NCI-H1436 (cell line): Measurements from ENCODE around the gene ZNF532.
"Not testable (repeated sequence)": the region's sequence is repeated elsewhere in the genome, so short reads cannot be mapped to it uniquely, and the experiment has no call there.

Experiments
- DNase-seq: peaks from one replicate; lab custom pipeline; 2025; lab: John Stamatoyannopoulos, UW

ZNF532 gene

DNA sequence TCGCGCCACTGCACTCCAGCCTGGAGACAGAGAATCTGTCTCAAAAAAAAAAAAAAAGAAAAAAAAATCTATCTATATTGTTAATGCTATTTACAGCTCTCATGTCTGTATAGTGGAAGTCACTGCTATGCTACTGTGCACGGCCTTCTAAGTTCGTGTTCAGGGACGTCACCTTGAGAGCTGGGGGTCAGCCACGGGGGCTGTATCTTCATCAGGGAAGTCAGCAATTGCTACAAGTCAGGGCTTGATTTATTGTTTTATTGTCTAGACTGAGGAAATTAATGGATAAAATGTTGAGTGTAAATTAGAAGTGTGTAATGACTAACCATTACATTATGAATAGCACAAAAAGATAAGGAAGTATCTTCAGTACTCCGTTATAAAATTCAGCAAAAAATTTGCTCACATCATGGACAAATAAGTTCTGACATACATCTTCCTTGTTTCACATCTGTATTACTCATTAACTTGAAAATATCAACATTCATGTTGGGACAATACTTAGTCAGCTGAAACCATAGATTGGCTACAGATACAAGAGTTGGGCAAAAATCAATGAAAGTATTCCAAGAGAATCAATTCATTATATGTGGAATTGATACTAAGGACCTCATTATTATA, 138.4 kb downstream of the ZNF532 start:
- DNase-seq, result no peak

DNA sequence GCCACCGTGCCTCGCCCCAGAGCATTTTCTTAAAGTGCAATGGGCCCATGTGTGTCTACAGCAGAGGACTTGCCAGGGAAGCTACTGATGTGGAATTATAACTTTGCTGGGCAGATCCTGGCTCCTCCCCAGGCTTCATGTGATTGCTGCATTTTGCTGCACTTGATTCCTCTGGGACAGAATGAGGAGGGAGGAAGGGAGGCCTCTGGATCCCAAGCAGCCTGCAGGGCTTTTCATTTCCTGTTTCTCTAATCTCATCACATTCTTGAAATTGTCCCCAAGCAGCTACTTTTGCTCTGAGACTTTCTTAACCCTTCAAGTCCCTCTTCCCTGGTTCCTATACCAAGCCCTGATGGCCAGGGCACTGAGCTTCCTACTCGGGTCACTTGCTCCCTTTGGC, 140.6 kb downstream of the ZNF532 start:
- DNase-seq, result no peak

DNA sequence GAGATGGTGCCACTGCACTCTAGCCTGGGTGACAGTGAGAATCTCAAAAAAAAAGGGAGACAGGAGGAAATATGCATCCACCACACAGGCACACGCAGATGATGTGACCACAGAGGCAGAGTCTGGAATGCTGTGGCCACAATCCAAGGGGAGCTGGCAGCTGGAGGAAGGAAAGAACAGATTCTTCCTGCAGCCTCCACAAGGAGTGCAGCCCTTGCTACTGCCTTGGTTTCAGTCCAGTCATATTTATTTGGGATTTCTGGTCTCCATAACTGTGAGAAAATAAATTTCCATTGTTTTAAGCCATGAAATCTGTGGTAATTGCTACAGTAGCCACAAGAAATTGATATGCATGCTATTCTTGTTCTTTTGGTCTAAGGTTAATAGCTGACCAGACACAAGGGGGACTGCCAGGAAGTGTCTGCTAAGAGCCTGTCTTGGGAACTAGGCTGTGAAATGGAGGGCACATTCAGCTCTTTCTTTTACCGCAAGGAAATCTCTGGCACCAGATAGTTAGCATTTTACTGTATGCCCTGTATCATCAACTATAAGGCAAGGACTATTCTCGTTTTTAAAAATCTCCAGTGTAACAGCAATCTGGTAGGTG, 141.9 kb downstream of the ZNF532 start:
- no peak for DNase-seq

DNA sequence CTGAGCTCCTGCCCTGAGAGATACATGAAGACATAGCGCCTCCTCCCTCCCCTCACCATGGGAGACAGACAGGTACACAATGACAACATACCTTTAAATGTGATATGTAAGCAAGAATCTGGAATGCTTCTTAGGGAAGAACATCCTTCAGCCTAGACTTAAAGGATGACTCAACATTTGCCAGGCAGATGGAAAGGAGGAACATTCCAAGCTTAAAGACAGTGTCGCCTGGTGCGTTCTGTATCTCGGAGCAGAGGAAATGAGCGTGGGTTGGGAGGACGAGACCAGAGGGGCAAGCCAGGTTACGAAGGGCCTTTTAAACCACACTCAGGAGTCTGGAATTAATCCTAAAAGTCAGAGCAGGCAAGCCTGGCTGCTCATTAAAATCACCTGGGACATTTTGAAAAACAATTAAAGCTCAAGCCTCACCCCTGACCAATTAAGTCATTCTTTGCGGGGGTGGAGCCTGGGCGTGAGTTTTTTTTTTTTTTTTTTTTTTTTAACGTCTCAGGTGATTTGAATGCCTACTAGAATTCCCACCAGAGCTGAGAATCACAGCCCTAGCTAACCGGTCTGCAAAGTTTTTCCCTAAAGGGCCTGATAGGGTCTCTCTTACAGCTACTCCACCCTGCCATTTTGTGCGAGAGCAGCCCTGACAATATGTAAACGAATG, 143.8 kb downstream of the ZNF532 start:
- DNase-seq, result no peak

DNA sequence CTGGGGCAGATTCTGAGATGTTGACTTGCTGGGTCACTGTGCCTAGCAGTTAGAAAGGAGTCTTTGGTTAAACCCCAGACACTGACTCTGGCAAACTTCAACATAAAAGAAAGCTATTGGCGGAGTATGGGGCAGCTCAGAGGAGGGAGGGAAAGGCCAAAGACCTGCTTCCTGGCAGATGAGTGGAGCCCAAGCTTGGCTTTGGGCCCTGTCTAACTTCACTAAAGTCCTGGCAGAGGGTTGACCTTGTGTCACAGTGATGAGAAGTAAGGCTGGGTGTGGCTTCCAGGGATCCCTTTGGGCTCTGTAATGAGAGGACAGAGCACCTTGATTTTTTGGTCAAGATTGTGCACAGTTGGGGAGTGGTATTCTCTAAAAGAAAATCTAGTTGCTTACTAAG, 145.2 kb downstream of the ZNF532 start:
- no peak for DNase-seq

DNA sequence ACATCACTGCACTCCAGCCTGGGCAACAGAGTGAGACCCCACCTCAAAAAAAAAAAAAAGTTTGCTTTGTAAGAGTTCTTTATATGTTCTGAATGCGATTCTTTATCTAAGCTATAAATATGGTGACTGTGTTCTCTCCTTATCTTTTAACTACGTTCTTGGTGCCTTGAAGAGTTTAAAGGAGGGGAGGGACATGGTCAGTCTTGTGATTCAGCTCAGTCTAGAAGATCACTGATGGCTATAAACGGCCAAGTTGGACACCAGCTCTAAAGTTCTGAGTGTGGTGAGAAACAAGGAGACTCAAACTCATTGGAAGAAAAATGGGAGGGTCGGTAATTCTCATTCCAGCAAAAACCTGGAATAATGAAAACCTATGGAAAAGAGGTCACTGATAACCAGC, 146.6 kb downstream of the ZNF532 start:
- no peak for DNase-seq

DNA sequence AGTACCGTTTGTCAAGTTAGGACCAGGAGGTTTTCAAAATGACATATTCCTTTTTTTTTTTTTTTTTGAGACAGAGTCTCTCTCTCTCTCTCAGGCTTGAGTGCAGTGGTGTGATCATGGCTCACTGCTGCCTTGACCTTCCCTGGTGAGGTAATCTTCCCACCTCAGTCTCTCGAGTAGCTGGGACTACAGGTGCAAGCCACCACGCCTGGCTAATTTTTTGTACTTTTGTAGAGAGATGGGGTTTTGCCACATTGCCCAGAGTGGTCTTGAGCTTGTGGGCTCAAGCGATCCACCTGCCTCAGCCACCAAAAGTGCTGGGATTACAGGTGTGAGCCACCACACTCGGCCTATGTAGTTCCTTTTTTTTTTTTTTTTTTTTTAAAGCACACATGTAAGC, 147.1 kb downstream of the ZNF532 start:
- DNase-seq, result no peak

DNA sequence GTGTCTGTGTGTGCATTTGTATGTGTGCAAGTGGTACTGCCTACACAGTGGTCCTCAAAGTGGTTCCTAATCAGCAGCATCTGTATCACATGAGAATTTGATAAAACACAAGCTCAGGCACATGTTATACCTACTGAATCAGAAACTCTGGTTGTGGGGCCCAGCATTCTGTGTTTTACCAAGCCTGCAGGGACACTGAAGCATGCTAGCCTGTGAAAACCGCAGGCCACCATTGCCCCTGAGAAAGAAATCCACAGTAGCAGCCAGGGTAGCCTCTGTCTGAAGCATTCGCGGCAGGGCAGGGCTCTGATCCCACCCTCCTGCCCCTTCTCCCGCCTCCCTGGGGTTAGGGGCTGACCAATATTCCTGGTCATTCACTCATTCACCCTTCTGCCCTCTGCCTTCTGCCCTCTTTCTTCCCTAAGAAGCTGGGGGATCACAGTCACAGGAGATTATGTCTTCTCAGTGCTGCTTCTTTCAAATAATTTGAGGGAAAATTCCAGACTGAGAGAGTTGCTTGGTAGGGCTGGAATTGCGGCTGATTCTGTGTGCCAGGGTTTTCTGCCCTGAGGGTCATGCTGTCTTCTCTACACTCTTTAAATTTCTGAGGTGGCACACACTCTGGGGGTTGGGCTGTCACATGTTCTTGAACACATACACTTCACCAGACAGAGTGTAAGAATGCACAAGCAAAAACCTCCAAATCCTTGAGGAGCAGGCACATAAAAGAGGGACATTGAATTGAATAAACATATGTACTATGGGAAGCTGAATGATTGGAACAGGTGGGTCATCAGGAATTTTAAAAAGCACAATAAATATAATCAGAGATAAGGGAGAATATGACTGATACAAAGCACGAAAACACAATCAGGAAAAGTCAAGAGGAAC, 148.4 kb downstream of the ZNF532 start:
- DNase-seq, result no peak

DNA sequence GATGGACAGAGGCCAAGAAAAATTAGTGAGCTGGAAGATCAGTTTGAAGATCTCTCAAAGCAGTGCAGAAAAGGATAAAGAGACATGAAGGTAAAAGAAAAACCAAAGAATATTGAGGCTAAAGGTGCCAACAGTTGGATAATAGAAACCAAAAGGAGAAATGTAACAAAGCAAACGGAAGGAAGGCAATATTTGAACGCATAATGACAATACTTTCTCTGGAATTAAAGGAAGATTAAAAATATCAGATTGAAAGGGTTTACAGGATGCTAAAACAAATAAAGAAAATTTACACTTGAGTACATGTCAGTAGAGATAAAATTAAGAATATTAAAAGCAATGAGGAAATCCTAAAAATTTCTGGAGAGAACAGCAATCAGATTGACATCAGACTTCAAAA, 149.1 kb downstream of the ZNF532 start:
- no peak for DNase-seq

DNA sequence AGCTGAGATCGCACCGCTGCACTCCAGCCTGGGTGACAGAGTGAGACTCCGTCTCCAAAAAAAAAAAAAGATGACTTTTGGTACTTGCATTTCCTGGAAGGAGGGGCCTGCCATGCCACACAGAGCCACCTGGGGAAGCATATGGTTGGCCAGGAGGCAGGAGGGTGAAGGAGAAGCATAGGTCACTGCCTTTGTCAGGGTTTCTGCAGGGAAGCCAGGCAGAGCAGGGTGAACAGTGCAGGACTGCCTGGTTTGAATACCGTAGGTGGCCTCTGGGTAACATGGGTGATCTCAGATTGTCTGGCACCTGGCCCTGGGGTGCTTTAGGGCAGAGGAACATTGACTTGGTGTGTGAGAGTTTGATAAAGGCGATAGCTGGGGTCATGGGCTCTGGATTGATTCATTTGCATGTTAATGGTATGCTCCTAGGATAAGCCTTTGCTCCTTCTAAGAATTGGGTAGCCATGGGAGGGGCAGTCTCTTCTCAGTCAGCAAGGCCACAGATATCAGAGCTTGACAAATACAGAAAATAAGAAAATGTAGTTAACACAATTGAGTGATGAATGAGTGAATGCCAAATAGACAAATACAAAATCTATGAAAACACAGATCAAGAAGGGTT, 151.0 kb downstream of the ZNF532 start:
- no peak for DNase-seq

DNA sequence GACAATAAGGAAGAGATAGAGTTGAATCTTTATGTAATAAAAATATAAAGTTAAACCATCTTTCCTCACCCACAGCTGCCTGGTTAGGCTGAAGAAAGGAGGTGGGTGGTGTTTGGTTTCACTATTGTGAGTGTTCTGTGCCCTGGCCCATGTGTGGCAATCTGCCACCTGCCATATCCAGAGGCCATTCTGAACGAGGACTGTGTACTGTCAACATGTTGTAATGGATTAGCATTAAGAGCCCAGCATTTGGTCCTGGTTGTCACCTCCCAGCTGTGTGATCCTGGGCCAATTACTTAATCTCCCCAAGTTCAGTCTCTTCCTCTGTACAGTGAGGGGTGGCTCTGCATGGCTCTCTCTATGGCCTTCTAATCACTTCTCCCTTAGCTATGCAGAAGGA, 156.8 kb downstream of the ZNF532 start:
- no peak for DNase-seq

DNA sequence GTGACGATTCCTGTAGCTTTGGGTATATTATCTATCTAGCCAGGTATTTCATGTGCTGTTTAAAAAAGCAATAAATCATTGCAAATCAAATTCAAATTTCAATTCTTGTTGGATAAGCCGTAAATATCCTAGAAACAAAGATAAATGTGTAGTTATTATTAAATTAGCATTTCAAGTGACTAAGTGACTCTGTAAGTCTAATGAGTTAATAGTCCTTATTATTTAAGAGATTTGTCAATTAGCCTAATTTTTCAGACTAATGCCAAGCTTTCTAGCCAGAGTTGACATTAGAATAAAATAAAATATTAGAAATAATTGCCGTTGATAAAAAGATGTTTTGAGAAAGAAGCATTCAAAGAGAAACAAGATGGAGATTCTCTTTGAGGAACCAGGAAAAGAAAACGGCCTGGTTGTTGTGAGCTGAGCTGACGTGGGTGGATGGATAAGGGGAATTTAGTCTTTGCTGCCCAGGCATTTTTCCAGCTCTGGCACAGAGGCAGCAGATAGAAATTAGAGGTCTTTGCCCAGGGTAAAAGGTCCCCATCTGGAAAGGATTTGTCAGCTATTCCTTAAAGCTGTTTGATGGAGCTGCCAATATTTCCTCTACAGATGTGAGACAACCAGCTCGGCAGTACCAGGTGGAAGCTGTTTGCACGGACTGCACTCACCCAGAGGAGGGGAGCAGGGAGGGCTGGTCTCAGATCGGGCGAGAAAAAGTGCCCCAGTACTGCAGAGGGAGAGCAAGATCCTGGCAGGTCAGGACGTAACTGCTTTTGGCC, 157.7 kb downstream of the ZNF532 start:
- no peak for DNase-seq

DNA sequence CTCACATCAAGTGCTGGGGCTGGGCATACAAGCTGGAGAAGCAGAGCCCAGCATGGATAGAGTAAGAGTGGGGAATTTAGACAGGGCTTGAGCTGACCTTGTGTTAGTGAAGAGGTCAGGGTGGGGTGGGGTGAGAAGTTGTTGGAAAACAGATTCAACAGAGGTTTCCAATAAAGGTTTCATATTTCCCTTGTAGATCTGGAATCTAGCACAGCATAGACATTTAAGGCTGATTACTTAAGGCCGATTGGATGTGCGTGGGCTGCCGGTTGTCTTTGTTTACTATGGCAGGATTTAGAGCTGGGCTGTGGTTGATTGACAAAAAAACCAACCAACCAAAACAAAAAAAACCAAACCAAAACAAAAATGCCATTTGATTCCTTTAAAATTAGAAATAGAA, 160.2 kb downstream of the ZNF532 start:
- no peak for DNase-seq

DNA sequence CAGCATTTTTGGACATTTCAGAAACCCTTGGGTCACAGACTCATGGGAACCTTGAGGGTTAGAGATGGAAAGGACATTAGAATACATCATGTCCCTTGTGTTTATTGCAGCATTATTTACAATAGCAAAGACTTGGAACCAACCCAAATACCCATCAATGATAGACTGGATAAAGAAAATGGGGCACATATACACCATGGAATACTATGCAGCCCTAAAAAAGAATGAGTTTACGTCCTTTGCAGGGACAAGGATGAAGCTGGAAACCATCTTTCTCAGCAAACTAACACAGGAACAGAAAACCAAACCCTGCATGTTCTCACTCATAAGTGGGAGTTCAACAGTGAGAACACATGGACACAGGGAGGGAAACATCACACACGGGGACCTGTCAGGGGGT, 160.9 kb downstream of the ZNF532 start:
- not testable (repeated sequence) for DNase-seq

DNA sequence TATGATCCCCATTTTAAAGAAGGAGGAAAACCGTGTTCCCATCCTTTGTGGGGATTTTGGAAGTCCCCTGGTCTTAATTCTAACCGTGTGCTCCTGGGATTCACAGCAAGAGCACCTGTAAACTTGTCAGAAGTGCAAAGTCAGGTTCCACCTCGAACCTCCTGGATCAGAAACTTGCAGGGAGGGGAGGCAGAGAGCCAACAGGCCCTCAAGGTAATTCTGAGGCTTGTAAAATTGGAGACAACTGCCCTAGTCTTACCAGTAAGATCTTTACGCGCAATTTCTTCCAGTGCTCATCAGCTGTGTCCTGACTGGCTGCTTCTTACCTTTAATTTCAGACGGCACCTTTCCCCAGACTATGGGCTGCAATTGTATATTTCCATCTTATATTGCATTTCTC, 161.7 kb downstream of the ZNF532 start:
- no peak for DNase-seq

DNA sequence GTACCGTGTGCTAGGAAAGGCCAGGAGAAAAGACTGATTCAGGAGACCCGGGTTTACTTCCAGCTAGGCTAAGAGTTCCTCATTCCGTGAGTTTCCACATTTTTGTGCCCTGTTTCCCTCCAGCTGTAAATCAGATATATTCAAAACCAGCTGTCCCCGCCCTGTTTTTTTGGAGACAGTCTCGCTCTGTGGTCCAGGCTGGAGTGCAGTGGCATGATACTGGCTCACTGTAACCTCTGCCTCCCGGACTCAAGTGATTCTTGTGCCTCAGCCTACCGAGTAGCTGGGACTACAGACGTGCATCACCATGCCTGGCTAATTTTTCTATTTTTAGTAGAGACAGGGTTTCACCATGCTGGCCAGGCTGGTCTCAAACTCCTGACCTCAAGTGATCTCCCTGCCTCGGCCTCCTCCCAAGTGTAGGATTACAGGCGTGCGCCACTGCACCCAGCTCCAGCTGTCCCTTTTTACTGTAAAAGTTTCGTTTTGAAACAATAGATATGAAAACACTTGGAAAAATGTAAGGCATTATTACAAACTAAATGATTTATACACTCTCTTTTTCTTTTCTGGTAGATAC, 162.2 kb downstream of the ZNF532 start:
- DNase-seq, result no peak

DNA sequence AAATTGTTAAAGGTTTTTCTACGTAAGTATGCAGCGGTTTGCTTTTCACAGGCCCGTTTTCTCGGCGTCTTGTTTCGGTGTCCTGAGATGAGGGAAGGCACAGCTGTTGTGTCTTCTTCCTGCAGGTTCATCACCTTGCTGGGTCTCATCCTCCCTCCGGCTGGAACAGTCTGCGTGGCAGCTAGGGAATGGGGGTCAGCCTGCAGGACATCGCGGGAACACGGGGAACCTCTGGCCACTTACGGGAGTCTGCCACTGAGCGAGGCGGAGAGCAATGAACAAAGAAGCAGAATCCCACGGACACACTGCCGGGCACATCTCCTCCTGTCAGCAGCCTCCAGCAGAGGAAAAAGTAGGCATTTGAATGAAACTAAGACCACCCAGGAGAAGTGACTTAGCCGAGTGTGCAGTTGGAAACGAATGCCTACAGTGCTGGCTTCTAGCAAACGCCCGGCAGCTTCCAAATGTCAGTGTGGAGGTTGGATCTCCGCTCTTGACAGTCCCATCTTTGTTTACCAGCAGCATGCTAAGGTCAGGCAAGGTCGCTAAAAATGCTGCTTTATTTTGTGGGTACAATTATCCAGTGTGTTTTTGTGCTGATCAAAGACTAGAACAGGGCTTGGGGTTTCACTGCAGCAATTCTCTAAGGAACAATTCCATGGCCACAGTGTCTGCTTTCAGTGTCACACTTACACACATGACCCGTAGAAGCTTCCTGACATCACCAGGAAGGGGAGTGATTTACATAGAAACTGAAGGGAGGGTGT, 165.2 kb downstream of the ZNF532 start:
- no peak for DNase-seq

DNA sequence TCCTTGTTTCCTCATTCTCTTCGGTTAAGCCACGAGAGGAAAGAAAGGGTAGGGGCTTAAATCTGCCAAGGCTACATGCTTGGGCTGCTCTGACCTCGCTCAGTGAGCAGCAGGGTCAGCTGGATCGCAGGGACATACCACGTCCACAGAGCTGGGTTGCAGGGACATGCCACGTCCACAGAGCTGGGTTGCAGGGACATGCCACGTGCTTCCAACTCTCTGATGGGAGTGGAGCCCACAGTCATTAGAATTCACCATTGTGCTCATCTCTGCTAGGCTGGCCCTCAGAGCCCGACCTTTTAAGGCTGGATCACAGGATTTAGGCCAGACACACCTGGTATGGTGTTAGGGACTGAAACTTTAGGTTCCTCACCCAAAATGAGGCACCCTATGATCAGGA, 167.6 kb downstream of the ZNF532 start:
- no peak for DNase-seq

DNA sequence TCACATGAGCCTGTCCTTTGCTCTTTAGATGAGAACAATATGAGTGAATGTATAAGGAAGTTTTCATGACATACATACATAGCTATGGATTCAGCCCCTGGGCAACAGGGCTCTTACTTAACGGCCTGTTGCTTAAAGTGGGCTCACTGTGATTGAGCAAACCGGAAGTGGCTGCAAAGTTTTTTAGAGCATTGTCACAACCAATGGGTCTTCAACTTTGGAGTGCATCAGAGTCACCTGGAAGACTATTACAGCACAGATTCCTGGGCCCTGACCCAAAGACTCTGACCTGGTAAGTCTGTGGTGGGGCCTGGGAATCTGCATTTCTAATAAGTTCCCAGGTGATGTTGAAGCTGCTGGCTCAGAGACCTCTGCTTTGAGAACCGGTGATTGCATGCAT, 168.7 kb downstream of the ZNF532 start:
- DNase-seq, result no peak

DNA sequence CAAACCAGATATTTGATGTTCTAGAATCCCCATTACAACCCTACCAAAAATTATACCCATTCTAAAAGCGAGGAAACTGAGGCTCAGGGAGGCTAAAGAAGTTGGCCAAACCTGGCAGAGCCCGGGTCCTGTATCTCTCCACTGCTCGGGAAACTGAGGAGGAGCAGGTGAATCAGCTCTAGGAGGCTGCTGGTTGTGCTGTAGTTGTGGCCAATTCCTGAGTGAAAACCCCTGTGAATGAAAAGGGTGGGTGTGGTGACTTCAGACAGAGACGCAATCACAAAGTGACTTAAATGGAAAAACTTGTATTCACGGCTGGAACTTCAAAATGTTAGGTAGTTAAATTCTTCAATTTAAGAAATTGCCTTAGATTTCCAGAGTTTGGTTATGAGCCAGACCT, 169.3 kb downstream of the ZNF532 start:
- no peak for DNase-seq
